Measurements from ENCODE around the gene TBC1D13. TPM values are rescaled to one million over a fixed set of nuclear protein-coding genes. Genes with fewer than 3 reads are reported as not detected.

Gene TBC1D13
- total RNA-seq, 2 donors from 2014 or later: 18.7 to 24.2 TPM

Other genes starting within 250 kb of the TBC1D13 start
- gene SPTAN1, start 234.7 kb upstream of the TBC1D13 start, total RNA-seq: 100 to 1,000 TPM; 294 to 337 TPM
- 10 to 100 TPM; 29.4 to 39.8 TPM for gene DYNC2I2, start 130.4 kb upstream of the TBC1D13 start, total RNA-seq
- 100 to 1,000 TPM; 301 to 598 TPM for gene SET, start 98.0 kb upstream of the TBC1D13 start, total RNA-seq
- 1 to 10 TPM; 4.1 to 9.1 TPM for gene PKN3, start 84.8 kb upstream of the TBC1D13 start, total RNA-seq
- gene ZDHHC12, start 63.1 kb upstream of the TBC1D13 start, total RNA-seq: 10 to 100 TPM; 44.8 to 60.9 TPM
- gene ZER1, start 15.3 kb upstream of the TBC1D13 start, total RNA-seq: 10 to 100 TPM; 16.0 to 28.5 TPM
- 10 to 100 TPM in 1 of 2 donors, 1 to 10 TPM in 1; 6.3 to 15.6 TPM for gene ENDOG, start 31.2 kb downstream of the TBC1D13 start, total RNA-seq
- 10 to 100 TPM; 51.4 to 80.8 TPM for gene SPOUT1, start 42.5 kb downstream of the TBC1D13 start, total RNA-seq
- gene KYAT1, start 94.7 kb downstream of the TBC1D13 start, total RNA-seq: 10 to 100 TPM; 20.1 to 29.6 TPM
- 10 to 100 TPM; 19.3 to 24.5 TPM for gene LRRC8A, start 94.9 kb downstream of the TBC1D13 start, total RNA-seq
- gene PHYHD1, start 133.7 kb downstream of the TBC1D13 start, total RNA-seq: under 1 TPM in 1 of 2 donors, not detected in 1; 0.77 TPM
- 1 to 10 TPM; 5.3 to 8.5 TPM for gene DOLK, start 160.3 kb downstream of the TBC1D13 start, total RNA-seq
- gene NUP188, start 160.4 kb downstream of the TBC1D13 start, total RNA-seq: 100 to 1,000 TPM; 110 to 115 TPM
- gene SH3GLB2, start 241.1 kb downstream of the TBC1D13 start, total RNA-seq: 10 to 100 TPM; 57.7 to 76.0 TPM
- gene MIGA2, start 249.4 kb downstream of the TBC1D13 start, total RNA-seq: 10 to 100 TPM; 23.8 to 35.0 TPM

All from activated T-helper 17 cell treated with anti-CD3 and anti-CD28 coated beads, Interleukin-2, amount 50 U/mL, for 72 hours (primary cell).